ENCODE data around the gene SENP2. TPM values are rescaled to one million over a fixed set of nuclear protein-coding genes. Genes with fewer than 3 reads are reported as not detected.

SENP2 gene
- total and polyA plus RNA-seq, 2 of the 13 experiments (the other 11 are each of a cell fraction or from before 2014, with no cell fraction given), result 7.7 to 46.2 TPM

- TF ChIP-seq HNF1A (IDR thresholded peaks at IDR 0.05; ENCODE audit: low read depth) (no peak), HNF1A (CRISPR knock-in tag; IDR thresholded peaks at IDR 0.05; ENCODE audit: borderline replicate concordance) (0 out of 2 replicates have a peak, but pooled peaks have one; percentile 15), ZBTB43 (CRISPR knock-in tag; conservative IDR thresholded peaks at IDR 0.05) (0 out of 2 replicates have a peak, but pooled peaks have one; percentile 29), MATR3 (CRISPR knock-in tag; IDR thresholded peaks at IDR 0.05) (no peak), ZNF136 (CRISPR knock-in tag; IDR thresholded peaks at IDR 0.05; ENCODE audit: low read depth) (no peak), CHD4 (IDR thresholded peaks at IDR 0.05; ENCODE audit: borderline replicate concordance, low read length) (no peak), POLR2A (IDR thresholded peaks at IDR 0.05; ENCODE audit: insufficient read depth in 1 of 2, low read depth in 2 of 2, low read length in 2 of 2) (peak; percentile 78 to 92), ZBTB46 (CRISPR knock-in tag; IDR thresholded peaks at IDR 0.05; ENCODE audit: borderline replicate concordance) (no peak), JUNB (CRISPR knock-in tag; IDR thresholded peaks at IDR 0.05; ENCODE audit: borderline replicate concordance) (no peak), SNAPC4 (CRISPR knock-in tag; IDR thresholded peaks at IDR 0.05) (no peak), ZNF839 (CRISPR knock-in tag; IDR thresholded peaks at IDR 0.05; ENCODE audit: borderline replicate concordance) (no peak), SP1 (IDR thresholded peaks at IDR 0.05) (no peak), SP1 (CRISPR knock-in tag; IDR thresholded peaks at IDR 0.05) (no peak; the same call in 1 of the 2 replicates), GTF2F1 (IDR thresholded peaks at IDR 0.05; ENCODE audit: low read length) (0 out of 2 replicates have a peak, but pooled peaks have one; percentile 41), ATRX (CRISPR knock-in tag; IDR thresholded peaks at IDR 0.05; ENCODE audit: borderline replicate concordance) (no peak), ZNF501 (CRISPR knock-in tag; IDR thresholded peaks at IDR 0.05) (peak; percentile 89), HNRNPUL1 (IDR thresholded peaks at IDR 0.05; ENCODE audit: low read depth, low read length) (no peak)
Observed at GRCh38 chr3:185585859-185586685, at the start of gene SENP2 (continued).

Measured in HepG2 (cell line).